ENCODE data around the gene GHR. TPM values are rescaled to one million over a fixed set of nuclear protein-coding genes. Genes with fewer than 3 reads are reported as not detected.

GHR gene
- total RNA-seq, 1 experiment from 2014 or later, result 2.2 TPM

GRCh38 chr5:42403236-42403635 lies 20.0 kb upstream of the GHR start:
- intact Hi-C loops (cut with micrococcal nuclease), result no loop called here
- no peak overlapping the region for H3K9ac ChIP-seq (ENCODE audit: low read length)
- no peak overlapping the region for H3K4me2 ChIP-seq (ENCODE audit: low read length)
- H3K9me2 ChIP-seq (replicated peaks; ENCODE audit: low read length), result no peaks in the 10 kb centered on the region
- no peaks in the 10 kb centered on the region for H3K27me3 ChIP-seq (ENCODE audit: low read length)
- no TSS peak for BruUV-seq (replicated peaks)
- H3K4me3 ChIP-seq (ENCODE audit: low read length), result no peak overlapping the region
- H2AFZ ChIP-seq (ENCODE audit: low read length), result no peak overlapping the region
- no peaks in the 10 kb centered on the region for H3K36me3 ChIP-seq (ENCODE audit: low read depth, low read length)
- ATAC-seq (no peak), DNase-seq (no peak)
- H3K79me2 ChIP-seq (ENCODE audit: low read length), result no peaks in the 10 kb centered on the region
- no peaks in the 10 kb centered on the region for H3F3A ChIP-seq (ENCODE audit: low read length, unreplicated experiment)
- POLR2A ChIA-PET (ENCODE audit: unreplicated experiment), result no interaction called here
- H4K20me1 ChIP-seq (ENCODE audit: low read length), result no peaks in the 10 kb centered on the region
- CTCF ChIA-PET, result no interaction called here
- no peaks in the 10 kb centered on the region for H3K9me3 ChIP-seq (ENCODE audit: low read length)
- H3K27ac ChIP-seq (ENCODE audit: low read length), result no peak overlapping the region
- TF ChIP-seq EZH2phosphoT487 (IDR thresholded peaks at IDR 0.05; ENCODE audit: borderline replicate concordance, low read length) (no peak), EZH2 (IDR thresholded peaks at IDR 0.05; ENCODE audit: low read length, unreplicated experiment) (no peak), CTCF (conservative IDR thresholded peaks at IDR 0.05; ENCODE audit: low read depth, low read length) (no peak)
- H3K4me1 ChIP-seq (ENCODE audit: insufficient read depth, low read length), result no peaks in the 10 kb centered on the region

- intact Hi-C loops (cut with micrococcal nuclease), result no loop called here
- no TSS peak for BruUV-seq (replicated peaks)
- no peaks in the 10 kb centered on the region for H3K36me3 ChIP-seq (ENCODE audit: low read depth, low read length)
- H3K4me1 ChIP-seq (ENCODE audit: insufficient read depth, low read length), result no peaks in the 10 kb centered on the region
- no peaks in the 10 kb centered on the region for H4K20me1 ChIP-seq (ENCODE audit: low read length)
- ChIA-PET POLR2A (ENCODE audit: unreplicated experiment) (no interaction called here), CTCF (no interaction called here)
- no peaks in the 10 kb centered on the region for H3K27me3 ChIP-seq (ENCODE audit: low read length)
- no peak overlapping the region for H2AFZ ChIP-seq (ENCODE audit: low read length)
- no peak for ATAC-seq
- TF ChIP-seq EZH2phosphoT487 (IDR thresholded peaks at IDR 0.05; ENCODE audit: borderline replicate concordance, low read length) (no peak), CTCF (conservative IDR thresholded peaks at IDR 0.05; ENCODE audit: low read depth, low read length) (no peak), EZH2 (IDR thresholded peaks at IDR 0.05; ENCODE audit: low read length, unreplicated experiment) (no peak)
- no peaks in the 10 kb centered on the region for H3K79me2 ChIP-seq (ENCODE audit: low read length)
- no peak overlapping the region for H3K4me2 ChIP-seq (ENCODE audit: low read length)
- H3K9me3 ChIP-seq (ENCODE audit: low read length), result no peaks in the 10 kb centered on the region
- no peaks in the 10 kb centered on the region for H3K9me2 ChIP-seq (replicated peaks; ENCODE audit: low read length)
- H3F3A ChIP-seq (ENCODE audit: low read length, unreplicated experiment), result no peaks in the 10 kb centered on the region
- H3K27ac ChIP-seq (ENCODE audit: low read length), result no peak overlapping the region
- no peak overlapping the region for H3K4me3 ChIP-seq (ENCODE audit: low read length)
- H3K9ac ChIP-seq (ENCODE audit: low read length), result no peak overlapping the region
- DNase-seq, result no peak
Measured at GRCh38 chr5:42404366-42404765, 18.9 kb upstream of the GHR start.

GRCh38 chr5:42419294-42419693 lies 3.9 kb upstream of the GHR start:
- TF ChIP-seq CTCF (conservative IDR thresholded peaks at IDR 0.05; ENCODE audit: low read depth, low read length), result no peak
- no peak for TF ChIP-seq EZH2 (IDR thresholded peaks at IDR 0.05; ENCODE audit: low read length, unreplicated experiment)
- TF ChIP-seq EZH2phosphoT487 (IDR thresholded peaks at IDR 0.05; ENCODE audit: borderline replicate concordance, low read length), result no peak
- Histone ChIP-seq H3K9me3 (ENCODE audit: low read length) (no peaks in the 10 kb centered on the region), H2AFZ (ENCODE audit: low read length) (no peak overlapping the region), H3K27me3 (ENCODE audit: low read length) (no peaks in the 10 kb centered on the region), H3K9me2 (replicated peaks; ENCODE audit: low read length) (peaks cover 7% of the 10 kb centered on the region; the same call in 1 of the 2 replicates), H3K4me1 (ENCODE audit: insufficient read depth, low read length) (peaks cover 5% of the 10 kb centered on the region; the same call in 1 of the 2 replicates), H3K4me3 (ENCODE audit: low read length) (no peak overlapping the region), H3K79me2 (ENCODE audit: low read length) (no peaks in the 10 kb centered on the region), H3F3A (ENCODE audit: low read length, unreplicated experiment) (no peaks in the 10 kb centered on the region), H3K4me2 (ENCODE audit: low read length) (no peak overlapping the region), H3K27ac (ENCODE audit: low read length) (no peak overlapping the region), H4K20me1 (ENCODE audit: low read length) (no peaks in the 10 kb centered on the region), H3K9ac (ENCODE audit: low read length) (no peak overlapping the region), H3K36me3 (ENCODE audit: low read depth, low read length) (no peaks in the 10 kb centered on the region)
- ChIA-PET POLR2A (ENCODE audit: unreplicated experiment) (no interaction called here), CTCF (no interaction called here)
- intact Hi-C loops (cut with micrococcal nuclease), result no loop called here
- no TSS peak for BruUV-seq (replicated peaks)
- no peak for DNase-seq
- ATAC-seq, result no peak

Measured in PC-3 (cell line).